K562 (cell line): ENCODE measurements around the gene UBE2Q1. TPM values are rescaled to one million over a fixed set of nuclear protein-coding genes. Genes with fewer than 3 reads are reported as not detected.

Experiments used
- ATAC-seq: fragments of 200-7000 bp; cut with Tn5 transposase; 3 replicates; pipeline ENCODE4 v1.9.1; 2020; ENCODE audit warnings: moderate library complexity
- BruUV-seq: library from RNA; stranded (reverse); fragments of 400-500 nt; replicated peaks from 2 replicates; lab custom pipeline; 2021; lab: Mats Ljungman, UMichigan
- CTCF ChIA-PET: fragments of 300-600 bp; formaldehyde crosslinking; extraction: SDS; loops from one replicate; lab custom pipeline; 2021; ENCODE audit warnings: low intra/inter-chr PET ratio; lab: Yijun Ruan, JAX
- POLR2A ChIA-PET: fragments of 300-600, 350-650 bp; sonication (Branson Sonifier 250); formaldehyde crosslinking; extraction: SDS; loops from one replicate; lab custom pipeline; 2021; ENCODE audit warnings: antibody characterized with exemption, inconsistent platforms; lab: Yijun Ruan, JAX
- DNase-seq, 4 experiments: peaks; one replicate each; pipeline versions ENCODE4 v3.0.0 to v3.0.0-alpha.2; 2011 to 2018; ENCODE audit warnings: low spot score in 3 of 4, mixed read lengths in 3 of 4; ENCODE audit errors: extremely low read depth in 1 of 4
- FAIRE-seq: peaks from 2 replicates; lab custom pipeline; 2011; peaks lifted over from hg19 to GRCh38; lab: Jason Lieb, UNC
- H2AFZ ChIP-seq: 2 replicates; pipeline ENCODE4 v1.6.0; 2011; ENCODE audit warnings: low read depth, low read length, control low read depth, inconsistent platforms
- H3K27ac ChIP-seq: fragments of 200-600 bp; 3 replicates; pipeline ENCODE4 v1.8.0; 2011; ENCODE audit warnings: low read depth, mild to moderate bottlenecking, control low read depth, inconsistent platforms, low read length, moderate library complexity, mixed read lengths; ENCODE audit errors: extremely low read depth
- H3K27me3 ChIP-seq, 2 experiments: fragments of 300-600 bp in 1 of 2; 2 replicates in 1 of 2; 3 replicates in 1 of 2; pipeline versions ENCODE4 v1.6.0 to v1.8.0; 2011; ENCODE audit warnings: inconsistent platforms in 2 of 2, low read length in 2 of 2, mild to moderate bottlenecking in 1 of 2, mixed read lengths in 1 of 2, moderate library complexity in 1 of 2; ENCODE audit not compliant: control insufficient read depth in 2 of 2, insufficient read depth in 2 of 2
- H3K36me3 ChIP-seq: fragments of 300-600 bp; 3 replicates; pipeline ENCODE4 v1.8.0; 2011; ENCODE audit warnings: mild to moderate bottlenecking, low read length, inconsistent platforms; ENCODE audit not compliant: control insufficient read depth, insufficient read depth
- H3K4me1 ChIP-seq, 2 experiments: fragments of 200-600 bp in 1 of 2; replicated peaks in 1 of 2; 2 replicates in 1 of 2; 3 replicates in 1 of 2; pipeline versions ENCODE4 v1.5.1 to v1.8.0; 2011; ENCODE audit warnings: inconsistent platforms in 2 of 2, low read length in 2 of 2, mild to moderate bottlenecking in 1 of 2, mixed read lengths in 1 of 2, moderate library complexity in 1 of 2; ENCODE audit not compliant: control insufficient read depth in 2 of 2, insufficient read depth in 2 of 2
- H3K4me2 ChIP-seq: 2 replicates; pipeline ENCODE4 v1.6.1; 2011; ENCODE audit warnings: low read length, control low read depth, inconsistent platforms, mixed read lengths; ENCODE audit not compliant: insufficient read depth
- H3K4me3 ChIP-seq: fragments of 200-600 bp; sonication (generic), shearing (Covaris generic); 2 replicates; pipeline ENCODE4 v1.5.1; 2016; ENCODE audit warnings: control low read depth, inconsistent platforms
- H3K79me2 ChIP-seq: fragments of 200-600 bp; 3 replicates; pipeline ENCODE4 v1.8.0; 2011; ENCODE audit warnings: low read length, inconsistent platforms; ENCODE audit not compliant: control insufficient read depth, insufficient read depth
- H3K9ac ChIP-seq, 2 experiments: 2 replicates each; pipeline versions ENCODE4 v1.6.0 to v1.6.1; 2011; ENCODE audit warnings: low read depth in 2 of 2, low read length in 2 of 2, control low read depth in 1 of 2, inconsistent platforms in 1 of 2, mild to moderate bottlenecking in 1 of 2, mixed read lengths in 1 of 2; ENCODE audit not compliant: insufficient read depth in 1 of 2
- H3K9me1 ChIP-seq: one replicate; pipeline ENCODE4 v1.6.0; 2011; ENCODE audit warnings: inconsistent platforms, mild to moderate bottlenecking, low read length, moderate library complexity; ENCODE audit not compliant: control insufficient read depth, insufficient read depth
- H3K9me3 ChIP-seq: replicated peaks from 2 replicates; pipeline ENCODE4 v1.5.1; 2011; ENCODE audit warnings: low read depth, low read length, inconsistent platforms; ENCODE audit not compliant: control insufficient read depth, insufficient read depth
- H4K20me1 ChIP-seq: replicated peaks from 2 replicates; pipeline ENCODE4 v1.6.1; 2011; ENCODE audit warnings: low read length, inconsistent platforms, mixed read lengths; ENCODE audit not compliant: control insufficient read depth, insufficient read depth
- ATF1 ChIP-seq, 2 experiments: fragments of 450-650 bp in 1 of 2; IDR thresholded peaks; 2 replicates each; pipeline ENCODE4 v1.6.1; 2016; ENCODE audit warnings: missing compliant biosample characterization in 1 of 2, missing genetic modification characterization in 1 of 2
- C11orf30 ChIP-seq: fragments of 450-650 bp; IDR thresholded peaks from 2 replicates; pipeline ENCODE4 v1.6.1; 2016; ENCODE audit warnings: low read depth, mild to moderate bottlenecking
- HNRNPH1 ChIP-seq: fragments of 200-400 bp; formaldehyde crosslinking; optimal IDR thresholded peaks from 2 replicates; pipeline ENCODE3; 2017; ENCODE audit warnings: low read depth, mild to moderate bottlenecking, low read length, moderate library complexity
- KLF6 ChIP-seq: fragments of 250-450 bp; sonication (Bioruptor Pico); IDR thresholded peaks from 2 replicates; pipeline ENCODE4 v1.4.0; 2020; ENCODE audit warnings: mild to moderate bottlenecking, moderate library complexity, borderline replicate concordance
- PHTF2 ChIP-seq: fragments of 250-450 bp; sonication (Bioruptor Pico); IDR thresholded peaks from 2 replicates; pipeline ENCODE4 v1.5.0; 2021; ENCODE audit warnings: mild to moderate bottlenecking
- ZC3H4 ChIP-seq: sonication (generic); formaldehyde crosslinking; IDR thresholded peaks from 2 replicates; pipeline ENCODE4 v1.9.0; 2021; ENCODE audit warnings: missing genetic modification reagents, borderline replicate concordance
- ZHX1 ChIP-seq: fragments of 150-350 bp; conservative IDR thresholded peaks from 2 replicates; pipeline ENCODE4 v1.6.1; 2014; ENCODE audit warnings: low read length
- ZNF316 ChIP-seq: fragments of 450-650 bp; IDR thresholded peaks from 2 replicates; pipeline ENCODE4 v1.6.1; 2016
- WGBS: fragments of 100-300 bp; shearing (Covaris generic); methylation state at CpG from one replicate; pipeline ENCODE4 v1.1.6; 2016; ENCODE audit warnings: low coverage, mixed read lengths; ENCODE audit not compliant: insufficient coverage; ENCODE audit errors: missing lambda C conversion rate; 5-methylcytosine and 5-hydroxymethylcytosine counted together
- in situ Hi-C: fragments of 300-500 bp; cut with MboI; formaldehyde crosslinking; loops from 4 replicates; pipeline ENCODE4 v1.15.0; 2018; ENCODE audit warnings: inconsistent platforms, mixed read lengths
- intact Hi-C: fragments of 100-400 bp; cut with micrococcal nuclease; formaldehyde crosslinking; loops from 2 replicates; pipeline ENCODE4 v1.14.2; 2022
- polyA plus RNA-seq, 8 experiments: library from polyadenylated mRNA; depleted of rRNA in 4 of 8; stranded (reverse) in 5 of 8; unstranded in 3 of 8; fragments of >200 nt; fragmentation: Nextera tagmentation in 2 of 8; fragmentation: Illumina TruSeq in 1 of 8; extraction: Ambion mirVana in 2 of 8; extraction: Trizol in 1 of 8; gene quantifications; 2 replicates each; pipeline versions ENCODE4 v1.2.1 to v1.2.3, GENCODE V29; 2011 to 2014; ENCODE audit warnings: inconsistent platforms in 1 of 8, missing spikeins in 1 of 8
- total RNA-seq, 7 experiments: library from RNA; depleted of rRNA in 6 of 7; stranded (reverse); fragments of >200 nt in 6 of 7; fragmentation: Illumina TruSeq in 2 of 7; extraction: Trizol in 2 of 7; gene quantifications; 2 replicates each; pipeline versions ENCODE4 v1.2.1 to v1.2.3, GENCODE V29; 2011 to 2021; ENCODE audit warnings: low replicate concordance in 1 of 7

The UBE2Q1 gene
- total and polyA plus RNA-seq, 9 of the 15 experiments (the other 6 are each of a cell fraction or from before 2014, with no cell fraction given): 8.0 to 58.8 (median 27.6) TPM

- FAIRE-seq (no peak), DNase-seq (no peak), ATAC-seq (no peak)
- 86% methylated on average over 6 of the region's 6 CpGs for WGBS
- Histone ChIP-seq H3K36me3 (peaks cover 81% of the 10 kb centered on the region), H3K27me3 (no peaks in the 10 kb centered on the region), H3K79me2 (no peaks in the 10 kb centered on the region), H3K4me1 (no peaks in the 10 kb centered on the region), H4K20me1 (peaks cover 3% of the 10 kb centered on the region; the same call in 1 of the 2 replicates), H2AFZ (no peak overlapping the region), H3K9me3 (no peaks in the 10 kb centered on the region), H3K4me2 (no peak overlapping the region), H3K9me1 (peaks cover 6% of the 10 kb centered on the region), H3K9ac (no peak overlapping the region), H3K4me3 (no peak overlapping the region), H3K27ac (no peak overlapping the region)
- peak; percentile 54 for TF ChIP-seq ZNF316
- no peak for TF ChIP-seq HNRNPH1
- 0 out of 2 replicates have a peak, but pooled peaks have one; percentile 30 for TF ChIP-seq C11orf30
- intact Hi-C loops (no loop called here), in situ Hi-C loops (no loop called here)
- CTCF ChIA-PET: no interaction called here
- POLR2A ChIA-PET: no interaction called here
- BruUV-seq: no TSS peak
Measured at GRCh38 chr1:154582885-154583284, 24.4 kb upstream of the UBE2Q1 start.

GRCh38 chr1:154581766-154582165 lies 23.3 kb upstream of the UBE2Q1 start:
- Histone ChIP-seq H3K4me1 (no peaks in the 10 kb centered on the region), H3K4me2 (no peak overlapping the region), H3K9me3 (no peaks in the 10 kb centered on the region), H3K27me3 (no peaks in the 10 kb centered on the region), H3K4me3 (no peak overlapping the region), H3K9ac (no peak overlapping the region), H3K79me2 (no peaks in the 10 kb centered on the region), H3K36me3 (peaks cover 69% of the 10 kb centered on the region), H3K9me1 (peaks cover 6% of the 10 kb centered on the region), H4K20me1 (peaks cover 9% of the 10 kb centered on the region), H2AFZ (no peak overlapping the region), H3K27ac (no peak overlapping the region)
- in situ Hi-C loops (no loop called here), intact Hi-C loops (no loop called here)
- 73% methylated on average over 3 of the region's 3 CpGs for WGBS
- DNase-seq (no peak), FAIRE-seq (no peak), ATAC-seq (no peak)
- BruUV-seq: no TSS peak
- ChIA-PET CTCF (no interaction called here), POLR2A (interaction anchor here (1.0 kb wide), 1 partner anchor 14 kb away, joined by 3 read pairs; the partner anchor contains the start of gene CHRNB2)
- no peak for TF ChIP-seq ZC3H4 (CRISPR knock-in tag)
- no peak for TF ChIP-seq PHTF2
- no peak for TF ChIP-seq ZHX1
- TF ChIP-seq KLF6 (CRISPR knock-in tag): no peak
- TF ChIP-seq ATF1 (CRISPR knock-in tag; IDR thresholded peaks at IDR 0.05): no peak
- no peak for TF ChIP-seq ATF1 (tag; IDR thresholded peaks at IDR 0.05)
